ENCODE measurements around the gene BTBD2.

The BTBD2 gene

DNA sequence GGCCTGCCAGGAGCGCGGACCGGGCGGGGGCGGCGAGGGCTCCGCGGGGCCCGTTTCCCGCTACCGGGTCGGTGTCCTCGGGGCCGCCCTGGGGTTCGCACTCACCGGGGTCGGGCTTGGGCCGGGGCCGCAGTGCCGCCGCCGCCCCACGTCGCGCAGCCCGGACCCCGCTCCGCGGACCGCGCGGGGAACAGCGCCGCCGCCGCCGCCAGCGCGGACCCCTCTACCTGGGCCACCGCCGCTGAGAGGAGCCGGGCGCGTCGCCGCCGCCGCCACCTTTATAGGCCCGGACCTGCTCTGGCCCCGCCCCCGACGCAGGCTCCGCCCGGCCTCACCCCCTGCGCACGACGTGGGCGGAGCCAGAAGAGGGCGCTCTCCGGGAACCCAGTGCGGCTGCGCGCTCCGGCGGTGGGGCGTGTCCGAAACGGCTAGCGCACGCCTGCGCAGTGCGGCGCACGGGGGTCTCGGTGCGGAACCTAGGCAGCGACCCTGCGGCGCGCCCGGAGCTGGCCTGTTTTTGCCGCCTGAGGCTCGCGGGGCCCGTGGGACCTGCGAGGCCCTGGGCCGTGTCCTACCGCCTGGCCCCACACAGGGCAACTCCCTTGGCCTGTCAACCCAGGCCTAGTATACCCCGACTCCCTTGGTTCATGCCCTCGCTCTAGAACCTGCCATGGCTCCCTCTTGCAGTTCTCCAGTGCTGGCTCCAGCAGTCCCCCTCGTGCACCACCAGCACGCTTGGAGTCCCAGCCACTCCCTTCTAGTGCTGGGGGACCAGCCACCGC, 35.7 kb upstream of the BTBD2 start, which contains the start of gene MKNK2:
MKNK2 (minus strand) TSS at position 254 of the 782 bp plus-strand sequence. CDS start 393 bp downstream, outside the sequence.
- DNase-seq (ENCODE audit: low spot score) = peak; percentile 79

DNA sequence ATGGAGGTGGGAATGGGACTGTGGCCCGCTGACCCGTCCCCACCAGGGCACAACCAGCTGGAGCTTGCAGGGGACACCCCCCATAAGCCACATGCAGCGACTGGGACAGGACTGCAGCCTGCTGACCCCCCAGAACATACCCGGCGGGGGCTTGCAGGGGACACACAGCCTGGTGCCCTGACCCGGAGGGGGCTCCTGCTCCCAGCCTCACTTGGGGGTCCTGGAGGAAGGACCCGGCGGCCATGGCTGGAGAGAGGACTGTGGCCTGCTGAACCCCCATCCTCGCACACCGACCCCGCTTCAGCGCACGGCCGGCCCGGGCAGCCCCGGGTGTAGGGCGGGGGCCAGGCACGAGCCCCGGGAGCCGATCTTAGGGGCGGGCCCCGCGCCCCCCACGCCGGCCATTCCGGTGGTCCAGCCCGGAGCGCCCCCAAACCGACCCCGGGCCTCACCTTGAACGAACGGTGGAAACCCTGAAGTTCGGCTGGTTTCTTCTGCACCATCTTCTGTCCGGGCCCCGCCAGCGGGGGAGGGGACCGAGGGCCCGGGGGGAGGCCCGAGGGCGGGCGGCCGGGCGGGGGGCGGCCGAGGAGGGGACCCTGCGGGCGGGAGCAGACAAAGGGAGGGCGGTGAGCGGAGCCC, 35.0 kb upstream of the BTBD2 start:
- no peak for DNase-seq (ENCODE audit: low spot score)

DNA sequence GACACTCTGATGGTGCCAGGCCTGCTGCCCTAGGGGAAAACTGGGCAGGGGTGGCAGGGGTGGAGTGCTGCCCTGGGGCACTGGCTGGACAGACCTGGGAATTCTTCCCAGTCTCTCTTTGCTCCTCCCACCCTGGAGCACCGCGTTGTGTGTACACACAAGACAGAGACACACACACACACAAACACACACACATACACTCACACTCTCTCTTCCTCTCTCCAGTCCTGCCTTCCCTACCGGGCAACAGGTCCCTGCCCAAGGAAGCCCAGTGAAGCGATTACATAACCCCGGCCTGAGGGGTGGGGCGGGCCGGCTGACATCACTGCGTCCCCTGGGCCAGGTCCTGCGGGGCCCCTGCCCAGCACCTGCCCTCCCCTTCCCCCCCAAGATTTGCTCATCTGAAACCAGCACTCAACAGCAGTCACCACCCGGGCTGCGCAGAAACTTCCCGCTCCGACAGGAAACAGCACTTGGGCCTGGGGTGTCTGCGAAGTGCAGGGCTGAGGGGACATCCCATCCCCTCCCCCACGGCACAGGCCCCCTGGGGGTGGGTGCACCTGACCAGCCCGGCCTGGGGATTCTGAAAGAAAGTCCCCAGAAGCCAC, 34.3 kb upstream of the BTBD2 start:
- peak; percentile 70 for DNase-seq (ENCODE audit: low spot score)

DNA sequence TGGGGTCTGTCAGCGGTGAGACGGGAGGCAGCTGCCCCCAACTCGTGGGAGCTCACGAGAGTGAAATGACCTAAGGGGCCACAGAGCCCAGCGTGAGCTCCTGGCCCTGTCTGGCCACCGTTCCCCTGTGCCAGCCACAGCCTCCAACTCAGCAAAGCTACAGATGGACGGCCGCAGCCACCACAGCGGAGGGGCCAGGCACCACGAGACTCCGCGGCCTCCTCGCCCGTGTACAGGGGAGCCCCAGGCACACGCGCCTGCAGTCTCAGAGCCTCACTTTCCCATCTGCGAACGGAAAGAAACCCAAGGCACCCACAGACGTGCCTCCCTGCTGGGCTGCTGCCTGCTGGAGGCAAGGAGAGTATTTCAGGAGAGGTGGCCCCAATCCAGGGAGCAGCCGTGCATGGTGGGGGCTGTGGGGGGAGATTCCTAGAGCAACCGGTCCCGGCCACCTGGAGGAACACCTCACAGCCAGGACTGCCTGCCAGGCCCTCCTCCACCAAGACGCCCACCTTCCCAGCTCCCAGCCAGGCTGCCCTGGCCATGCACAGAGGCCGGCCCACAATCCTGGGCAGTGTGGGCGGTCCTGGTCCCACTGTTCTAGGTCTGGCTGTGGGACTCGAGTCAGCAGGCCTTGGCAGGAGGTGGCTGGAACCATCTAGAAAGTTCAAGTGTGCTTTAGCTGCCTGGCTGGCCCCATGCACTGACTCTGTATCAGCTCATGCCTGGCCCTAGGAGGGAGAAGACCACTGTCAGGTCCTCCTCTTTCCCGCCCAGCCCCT, 33.6 kb upstream of the BTBD2 start:
- DNase-seq (ENCODE audit: low spot score) = no peak

DNA sequence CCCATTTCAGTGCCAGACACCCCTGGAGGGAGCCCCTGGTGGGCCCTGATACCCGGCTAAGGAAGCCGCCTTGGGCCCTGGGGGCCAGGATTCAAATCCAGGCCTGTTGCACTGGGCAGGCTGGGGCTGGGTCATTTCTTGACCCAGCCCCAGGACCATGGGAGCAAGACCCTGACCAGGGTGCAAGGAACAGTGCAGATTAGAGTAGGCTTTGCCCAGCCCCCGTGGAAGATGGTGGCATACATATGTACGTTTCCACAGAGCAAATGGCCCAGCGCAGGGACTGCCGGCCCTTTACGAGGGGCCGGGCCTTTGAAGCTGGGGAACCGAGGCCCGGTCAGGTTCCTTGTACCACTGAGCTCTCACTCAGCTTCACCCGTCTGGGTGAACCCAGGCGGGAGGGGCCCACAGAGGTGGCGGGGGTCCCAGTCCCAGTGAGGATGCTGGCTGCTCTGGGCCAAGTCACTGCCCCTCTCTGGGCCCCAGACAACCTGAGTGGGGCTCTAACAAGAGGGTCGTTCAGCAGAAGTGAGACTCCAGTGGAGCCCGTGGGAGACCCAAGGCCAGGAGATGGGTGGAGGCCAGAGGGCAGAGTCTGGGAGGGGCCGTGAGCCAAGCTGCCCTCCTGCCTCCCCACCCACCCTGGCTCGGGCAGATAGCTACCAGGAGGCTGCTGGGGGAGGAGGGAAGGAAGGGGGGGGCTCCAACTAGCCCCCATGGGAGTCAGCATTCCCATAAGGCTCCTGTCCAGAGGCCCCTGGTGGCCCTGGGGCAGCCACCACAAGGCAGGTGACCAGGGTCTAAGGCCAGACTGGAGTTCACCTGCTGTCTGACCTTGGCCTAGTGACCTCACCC, 32.8 kb upstream of the BTBD2 start:
- no peak for DNase-seq (ENCODE audit: low spot score)

DNA sequence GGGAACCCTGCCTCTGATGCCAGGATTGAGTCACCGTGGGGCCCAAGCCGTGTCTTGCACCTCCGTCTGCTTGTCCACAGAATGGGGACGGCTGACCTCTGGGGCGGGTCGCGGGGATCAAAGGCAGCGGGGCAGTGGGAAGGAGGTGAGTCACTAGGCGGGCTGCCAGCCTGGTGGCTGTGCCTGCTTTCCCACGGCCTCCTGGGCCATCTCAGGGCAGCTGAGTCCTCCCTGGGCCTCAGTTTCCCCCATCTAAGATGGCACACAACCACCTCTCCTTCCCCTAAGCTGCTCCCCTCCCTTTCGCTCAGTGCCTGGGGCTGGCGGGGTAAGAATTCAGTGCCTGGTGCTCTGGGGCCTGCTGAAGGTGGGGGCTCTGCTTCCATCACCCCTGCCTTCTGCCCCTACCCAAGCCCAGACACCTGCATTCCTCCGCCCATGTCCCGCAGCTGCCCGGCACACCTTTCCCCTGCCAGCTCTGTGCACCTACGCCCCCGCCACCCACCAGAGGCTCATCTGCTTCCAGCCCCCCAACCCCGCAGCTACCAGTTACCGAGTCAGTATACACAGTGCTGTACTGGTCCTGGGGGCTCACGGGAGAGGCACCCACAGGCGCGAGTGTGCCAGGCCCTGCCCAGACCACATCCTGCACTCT, 32.1 kb upstream of the BTBD2 start:
- DNase-seq (ENCODE audit: low spot score) = peak; percentile 68

DNA sequence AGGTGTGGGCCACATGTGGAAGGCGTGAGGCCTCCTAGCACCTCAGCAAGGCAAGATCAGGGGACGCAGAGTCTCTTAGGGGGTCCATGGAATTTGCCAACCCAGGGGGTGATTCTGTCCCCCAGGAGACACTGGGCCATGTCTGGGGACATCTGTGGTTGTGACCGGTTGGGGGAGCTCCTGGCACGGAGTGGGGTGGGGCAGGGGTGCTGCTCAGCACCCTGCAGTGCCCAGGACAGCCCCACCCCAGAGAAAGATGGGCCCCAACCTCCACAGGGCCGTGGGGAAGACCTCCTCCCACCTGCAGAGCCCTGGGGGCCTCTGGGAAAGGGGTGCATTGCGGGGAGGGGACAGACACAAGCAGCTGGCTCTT, 31.5 kb upstream of the BTBD2 start:
- no peak for DNase-seq (ENCODE audit: low spot score)

DNA sequence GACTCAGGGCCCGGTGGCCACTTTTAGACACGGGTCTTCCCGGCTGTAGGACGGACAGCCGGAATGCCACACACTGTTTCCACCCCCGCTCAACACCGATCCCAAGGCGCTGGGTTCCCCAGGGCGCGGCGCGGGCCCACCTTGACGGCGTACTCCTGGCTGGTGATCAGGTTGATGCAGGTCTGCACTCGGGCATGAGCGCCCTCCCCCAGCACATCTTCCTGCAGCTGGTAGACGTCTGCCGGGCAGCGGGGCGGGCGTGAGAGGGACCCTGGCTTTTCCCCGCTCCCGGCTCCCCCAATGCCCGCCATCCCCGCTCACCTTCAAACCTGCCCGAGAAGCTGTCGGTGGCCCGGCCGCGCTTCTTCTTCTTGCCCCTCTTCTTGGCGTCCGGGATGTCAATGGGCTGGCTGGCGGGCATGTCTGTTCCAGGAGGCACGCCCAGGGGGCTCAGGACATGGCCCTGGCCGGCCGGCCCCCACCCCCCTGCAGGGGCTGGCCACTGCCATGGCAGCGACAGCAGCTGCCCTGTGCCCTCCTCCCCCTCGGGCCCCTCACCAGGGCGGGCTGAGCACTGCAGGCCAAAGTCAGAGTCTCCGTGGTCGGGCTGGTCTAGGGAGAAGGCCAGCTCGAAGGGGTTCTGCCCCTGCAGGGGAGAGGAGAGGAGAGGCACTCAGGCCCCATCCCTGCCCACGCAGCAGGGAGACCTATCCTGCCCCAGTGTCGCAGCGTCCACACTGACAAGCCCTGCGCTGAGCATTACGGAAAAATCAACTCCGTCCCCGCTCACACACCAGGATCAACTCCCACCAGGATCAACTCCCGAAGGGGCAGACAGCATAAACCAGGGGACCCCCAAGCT, 30.8 kb upstream of the BTBD2 start:
- no peak for DNase-seq (ENCODE audit: low spot score)

DNA sequence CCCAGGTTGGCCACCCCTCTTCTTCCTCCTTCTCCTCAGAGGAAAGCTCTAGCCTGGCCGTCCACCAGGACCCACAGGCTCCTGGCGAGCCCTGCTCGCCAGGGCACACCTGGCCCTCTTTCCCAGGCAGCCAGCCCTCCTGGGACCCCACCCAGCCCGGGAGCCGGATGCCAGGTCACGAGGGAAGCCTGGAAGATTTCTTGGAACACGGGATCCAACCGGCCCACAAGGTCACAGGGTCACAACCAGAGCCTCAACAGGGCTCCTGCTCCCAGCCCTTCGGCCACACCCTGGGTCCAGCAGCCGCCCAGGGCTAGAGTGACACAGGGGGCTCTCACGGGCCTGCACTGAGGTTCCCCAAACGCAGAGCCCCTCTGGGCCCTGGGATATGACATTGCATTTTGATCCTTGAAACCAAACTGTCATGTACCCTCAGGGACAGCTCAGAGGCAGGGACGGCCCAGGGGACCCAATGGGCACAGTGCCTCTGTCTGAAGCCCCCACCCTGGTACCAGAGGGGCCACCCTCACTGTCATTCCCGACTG, 30.1 kb upstream of the BTBD2 start:
- no peak for DNase-seq (ENCODE audit: low spot score)

DNA sequence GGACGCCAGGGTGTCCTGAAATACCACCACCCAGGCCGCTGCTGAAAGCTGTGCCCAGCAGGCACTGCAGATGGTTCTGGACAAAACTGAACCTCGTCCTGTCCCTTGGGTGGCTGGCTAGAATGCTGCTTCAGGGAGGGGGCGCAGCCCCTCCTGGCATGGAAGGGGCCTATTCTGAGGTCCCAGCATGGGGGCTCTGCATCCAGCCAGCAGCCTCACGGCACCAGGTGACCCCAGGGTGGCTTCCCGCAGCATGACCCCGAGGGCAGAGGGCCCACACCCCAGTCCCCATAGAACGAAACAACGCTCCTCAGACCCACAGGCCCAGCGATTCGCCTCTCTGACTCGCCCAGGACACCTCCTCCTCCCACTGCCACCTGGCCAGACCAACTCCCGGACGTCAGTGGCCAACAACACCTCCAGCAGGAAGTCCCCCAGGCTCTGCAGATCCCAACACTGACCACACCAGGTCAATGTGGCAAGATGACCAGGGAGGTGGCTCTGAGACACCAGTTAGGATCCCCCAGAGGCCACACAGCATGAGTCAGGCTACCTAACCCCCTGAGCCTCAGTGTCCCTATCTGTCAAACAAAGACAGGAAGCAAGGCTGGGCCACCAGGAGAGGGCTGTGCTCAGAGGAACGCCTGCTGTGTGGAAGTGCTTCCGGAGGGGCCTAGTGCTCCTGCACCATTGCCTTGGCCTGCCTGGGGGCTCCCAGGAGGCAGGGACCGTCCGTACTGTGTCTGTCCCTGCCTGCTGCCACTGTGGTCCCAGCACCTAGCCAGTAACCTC, 29.4 kb upstream of the BTBD2 start:
- DNase-seq (ENCODE audit: low spot score) = no peak

DNA sequence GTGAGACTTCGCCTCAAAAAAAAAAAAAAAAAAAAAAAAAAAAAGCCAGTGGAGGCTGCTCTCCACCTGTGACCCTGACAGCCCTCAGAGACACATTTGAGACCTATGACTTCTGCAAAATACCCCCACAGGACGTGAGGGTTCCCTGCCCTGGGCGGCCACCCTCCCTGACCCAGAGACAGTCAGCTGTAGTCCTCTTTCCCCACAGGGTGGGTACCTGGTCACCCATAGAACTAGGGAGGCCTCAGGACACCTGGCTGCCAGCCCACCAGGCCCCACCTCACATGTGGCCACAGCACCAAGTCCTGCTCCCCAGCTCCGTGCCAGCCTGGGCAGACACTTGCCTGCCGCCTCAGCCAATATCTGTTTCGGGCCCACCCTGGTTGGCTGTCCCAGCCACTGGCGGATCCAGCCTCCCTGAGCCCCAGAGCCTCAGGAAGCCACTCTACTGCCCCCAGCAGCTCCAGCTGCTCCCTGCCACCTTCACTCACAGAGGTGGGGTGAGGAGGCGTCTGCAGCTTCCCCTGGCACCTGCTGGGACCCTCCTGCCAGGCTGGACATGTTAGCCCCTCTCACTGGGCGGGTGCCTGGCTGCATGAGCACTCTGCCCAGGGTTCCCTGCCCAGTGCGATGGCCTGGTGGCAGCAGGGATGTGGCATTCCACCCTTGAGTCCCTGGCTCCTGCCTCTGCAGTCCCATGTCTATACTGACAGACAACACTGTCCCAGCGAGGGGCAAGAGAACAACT, 28.6 kb upstream of the BTBD2 start:
- no peak for DNase-seq (ENCODE audit: low spot score)

DNA sequence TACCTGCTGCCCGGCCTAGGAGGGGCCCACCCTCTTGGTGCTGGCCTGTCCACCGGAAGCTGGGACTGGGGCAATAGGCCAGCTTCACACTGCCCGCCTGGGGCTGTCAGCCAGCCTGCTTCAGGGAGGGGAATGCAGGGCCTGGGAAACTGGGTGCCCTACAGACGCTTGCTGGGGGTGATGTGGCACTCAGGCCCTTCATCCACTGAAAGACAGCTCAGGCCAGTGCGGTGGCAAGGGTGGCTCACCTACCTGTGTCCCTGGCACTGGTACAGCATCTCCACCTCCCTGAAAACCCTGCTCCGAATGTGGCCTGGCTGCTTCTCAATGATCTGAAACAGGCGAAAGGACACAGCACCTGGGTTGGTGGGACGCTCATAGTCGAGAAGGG, 27.7 kb upstream of the BTBD2 start:
- no peak for DNase-seq (ENCODE audit: low spot score)

DNA sequence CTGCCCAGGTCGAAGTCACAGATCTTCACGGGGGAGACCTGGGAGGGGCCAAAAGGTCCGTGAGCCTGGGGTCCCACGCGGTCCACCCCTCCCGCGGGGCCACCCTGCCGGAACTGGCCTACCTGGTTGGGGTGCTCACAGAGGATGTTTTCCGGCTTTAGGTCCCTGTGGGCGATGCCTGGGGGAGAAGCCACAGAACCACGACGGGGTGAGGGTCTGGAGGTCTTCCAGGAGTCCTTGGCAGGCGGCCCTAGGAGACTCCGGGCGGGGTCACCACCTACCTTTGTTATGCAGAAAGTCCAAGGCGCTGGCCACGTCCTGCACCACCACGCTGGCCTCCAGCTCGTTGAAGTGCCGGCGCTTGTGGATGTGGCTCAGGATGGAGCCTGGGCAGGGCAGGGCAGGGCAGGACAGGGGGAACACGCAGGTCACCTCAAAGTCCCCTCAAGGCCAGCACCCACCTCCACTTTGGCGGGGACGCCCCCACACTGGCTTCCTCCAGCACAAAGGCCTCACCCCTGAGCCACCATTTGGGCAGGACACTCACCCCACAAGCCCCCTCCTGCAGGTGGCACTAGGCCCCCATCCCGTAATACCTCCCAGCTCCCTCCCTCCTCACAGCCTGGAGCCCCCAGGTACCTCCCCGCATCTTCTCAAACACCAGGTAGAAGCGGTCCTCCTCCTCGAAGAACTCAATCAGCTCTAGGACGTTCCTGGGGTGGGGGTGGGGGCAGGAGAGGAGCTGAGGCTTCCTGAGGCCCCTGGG, 27.2 kb upstream of the BTBD2 start:
- DNase-seq (ENCODE audit: low spot score) = no peak

DNA sequence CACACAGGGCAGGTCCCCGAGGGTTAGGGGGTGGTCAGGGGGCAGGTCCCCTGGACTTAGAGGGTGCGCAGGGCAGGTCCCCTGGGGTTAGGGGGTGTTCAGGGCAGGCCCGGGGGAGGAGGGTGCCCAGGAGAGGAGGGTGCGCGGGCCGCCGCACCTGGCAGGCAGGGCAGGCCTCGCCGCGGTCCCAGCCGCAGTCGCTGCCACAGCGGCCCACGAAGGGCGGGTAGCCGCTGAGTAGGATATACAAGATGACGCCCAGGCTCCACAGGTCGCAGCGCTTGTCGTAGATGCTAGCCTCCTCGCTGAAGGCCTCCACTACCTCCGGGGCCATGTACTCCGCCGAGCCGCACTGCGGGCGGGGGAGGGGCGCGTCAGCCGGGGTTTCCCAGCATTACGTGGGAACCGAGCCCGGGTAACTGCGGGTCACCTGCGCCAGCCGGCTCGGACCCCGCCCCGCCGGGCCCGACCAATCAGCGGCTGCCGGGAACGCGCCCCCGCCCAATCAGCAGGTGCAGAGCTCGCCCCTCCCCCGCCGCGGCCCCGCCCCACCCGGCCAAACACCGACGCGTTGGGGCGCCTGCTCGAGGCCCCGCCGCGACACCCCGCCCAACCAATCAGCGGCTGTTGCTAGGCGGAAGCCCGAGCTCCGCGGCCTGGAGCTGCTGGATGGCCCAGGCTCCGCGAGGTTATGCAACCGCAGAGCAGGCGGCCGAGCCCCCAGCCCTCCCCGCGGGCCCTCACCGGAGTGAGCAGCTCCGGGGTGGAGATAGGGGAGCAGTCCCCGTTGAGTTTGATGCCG, 26.4 kb upstream of the BTBD2 start:
- peak; percentile 92 for DNase-seq (ENCODE audit: low spot score)

DNA sequence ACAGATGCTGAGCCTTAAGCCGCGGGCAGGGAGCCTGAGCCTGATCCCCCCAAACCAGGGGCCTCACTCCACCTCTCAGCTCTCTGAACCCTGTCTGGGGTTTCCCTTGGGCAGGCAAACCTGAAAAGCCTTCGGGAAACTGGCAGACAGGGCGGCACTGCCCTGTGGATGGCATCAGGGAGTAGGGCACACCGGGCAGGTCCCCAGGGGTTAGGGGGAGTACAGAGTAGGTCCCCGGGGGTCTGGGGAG, 25.8 kb upstream of the BTBD2 start:
- no peak for DNase-seq (ENCODE audit: low spot score)

DNA sequence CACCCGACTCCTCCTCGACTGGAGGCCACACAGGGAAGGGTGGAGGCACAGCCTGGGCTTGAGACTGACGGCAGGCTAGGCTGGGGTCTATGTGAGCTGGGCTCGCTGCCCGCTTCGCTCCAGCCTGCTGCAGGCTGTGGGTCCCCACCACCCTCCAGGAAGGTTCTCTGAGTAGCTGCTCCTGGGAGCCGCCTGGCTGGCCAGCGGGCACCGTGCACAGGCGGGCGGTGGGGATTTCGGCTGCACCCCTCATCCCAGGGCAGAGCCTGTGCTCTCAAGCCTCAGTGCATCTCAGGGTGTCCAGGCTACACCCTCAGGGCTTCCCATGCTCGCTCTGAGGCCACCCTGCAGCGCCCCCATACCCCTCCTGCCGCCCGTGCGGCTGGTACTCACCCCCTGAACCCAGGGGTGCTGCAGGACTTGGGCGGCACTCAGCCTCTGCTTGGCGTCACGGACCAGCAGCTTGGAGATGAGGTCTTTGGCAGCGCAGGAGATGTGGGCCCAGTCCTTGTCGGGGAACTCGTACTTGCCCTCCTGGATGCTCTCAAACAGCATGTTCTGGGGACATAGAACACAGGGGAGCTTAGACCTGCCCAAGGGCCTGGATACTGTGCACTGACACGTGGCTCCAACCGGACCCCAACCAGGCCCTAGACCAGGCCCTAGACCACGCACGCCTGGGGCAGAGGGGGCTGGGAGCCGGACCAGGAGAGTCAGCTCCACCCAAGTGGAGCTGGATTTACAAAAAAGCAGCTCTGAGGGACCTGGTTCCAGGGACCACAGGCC, 25.3 kb upstream of the BTBD2 start:
- DNase-seq (ENCODE audit: low spot score) = no peak
